NCI-H1105 treated with DMSO at 0.1 percent for 48 hours (cell line): ENCODE measurements around the gene ABCD1.

Experiments
- DNase-seq: peaks from one replicate; lab custom pipeline; 2025; lab: John Stamatoyannopoulos, UW

Gene ABCD1

DNA sequence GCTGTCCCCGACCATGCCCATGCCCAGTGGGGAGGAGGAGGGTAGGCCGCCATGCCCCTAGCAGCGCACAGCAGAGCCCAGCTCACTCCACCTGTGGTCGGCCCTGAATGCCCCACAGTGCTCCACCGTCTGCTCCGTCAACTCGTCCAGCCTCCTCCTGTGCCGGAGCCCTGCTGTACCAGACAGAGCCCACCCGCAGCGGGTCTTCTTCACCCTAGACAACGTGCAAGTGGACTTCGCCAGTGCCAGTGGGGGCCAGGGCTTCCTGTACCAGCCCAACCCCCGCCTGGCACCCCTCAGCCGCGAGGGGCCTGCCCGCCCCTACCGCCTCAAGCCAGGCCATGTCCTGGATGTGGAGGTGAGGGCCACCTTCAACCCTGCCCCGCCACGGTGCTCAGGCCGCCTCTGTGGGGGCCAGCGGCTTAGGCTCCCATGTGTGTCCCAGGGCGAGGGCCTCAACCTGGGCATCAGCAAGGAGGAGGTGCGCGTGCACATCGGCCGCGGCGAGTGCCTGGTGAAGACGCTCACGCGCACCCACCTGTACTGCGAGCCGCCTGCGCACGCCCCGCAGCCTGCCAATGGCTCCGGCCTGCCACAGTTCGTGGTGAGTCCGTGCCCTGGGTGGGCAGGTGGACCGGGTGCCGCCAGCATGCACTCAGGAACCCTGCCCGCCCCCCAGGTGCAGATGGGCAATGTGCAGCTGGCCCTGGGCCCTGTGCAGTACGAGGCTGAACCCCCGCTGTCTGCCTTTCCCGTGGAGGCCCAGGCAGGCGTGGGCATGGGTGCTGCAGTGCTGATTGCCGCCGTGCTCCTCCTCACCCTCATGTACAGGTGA lies 49.3 kb downstream of the ABCD1 start:
- DNase-seq: no peak

- DNase-seq: no peak
Measured at GRCh38 chrX:153774576-153775292, 50.1 kb downstream of the ABCD1 start.

GRCh38 chrX:153775293-153776119 lies 50.9 kb downstream of the ABCD1 start:
- no peak for DNase-seq

- DNase-seq: no peak
Measured at GRCh38 chrX:153776120-153776599, 51.5 kb downstream of the ABCD1 start.

GRCh38 chrX:153776611-153777045 lies 52.0 kb downstream of the ABCD1 start:
- DNase-seq: no peak

DNA sequence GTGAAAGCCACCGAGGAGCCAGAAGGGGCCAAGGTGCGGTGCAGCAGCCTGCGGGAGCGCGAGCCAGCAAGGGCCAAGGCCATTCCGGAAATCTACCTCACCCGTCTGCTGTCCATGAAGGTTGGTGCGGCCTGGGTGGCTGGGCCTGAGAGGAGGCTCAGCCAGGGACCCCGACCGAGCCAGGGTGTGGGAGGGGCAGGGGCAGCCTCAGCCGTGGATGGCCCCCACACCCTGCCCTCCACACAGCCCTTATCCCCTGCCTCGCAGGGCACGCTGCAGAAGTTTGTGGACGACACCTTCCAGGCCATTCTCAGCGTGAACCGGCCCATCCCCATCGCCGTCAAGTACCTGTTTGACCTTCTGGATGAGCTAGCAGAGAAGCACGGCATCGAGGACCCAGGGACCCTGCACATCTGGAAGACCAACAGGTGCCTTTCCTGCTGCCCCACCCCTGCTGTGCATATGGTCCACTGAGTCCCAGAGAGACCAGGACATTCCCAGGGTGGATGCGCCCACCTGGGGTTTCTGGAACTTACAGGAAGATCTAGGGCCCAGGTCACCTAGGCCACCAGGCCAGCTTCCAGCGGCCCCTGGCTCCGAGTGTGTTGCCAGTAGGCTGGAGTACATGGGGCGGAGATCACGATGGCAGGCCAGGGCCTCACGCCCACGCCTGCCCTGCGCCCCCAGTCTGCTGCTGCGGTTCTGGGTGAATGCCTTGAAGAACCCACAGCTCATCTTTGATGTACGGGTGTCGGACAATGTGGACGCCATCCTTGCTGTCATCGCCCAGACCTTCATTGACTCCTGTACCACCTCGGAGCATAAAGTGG lies 52.8 kb downstream of the ABCD1 start:
- no peak for DNase-seq

DNA sequence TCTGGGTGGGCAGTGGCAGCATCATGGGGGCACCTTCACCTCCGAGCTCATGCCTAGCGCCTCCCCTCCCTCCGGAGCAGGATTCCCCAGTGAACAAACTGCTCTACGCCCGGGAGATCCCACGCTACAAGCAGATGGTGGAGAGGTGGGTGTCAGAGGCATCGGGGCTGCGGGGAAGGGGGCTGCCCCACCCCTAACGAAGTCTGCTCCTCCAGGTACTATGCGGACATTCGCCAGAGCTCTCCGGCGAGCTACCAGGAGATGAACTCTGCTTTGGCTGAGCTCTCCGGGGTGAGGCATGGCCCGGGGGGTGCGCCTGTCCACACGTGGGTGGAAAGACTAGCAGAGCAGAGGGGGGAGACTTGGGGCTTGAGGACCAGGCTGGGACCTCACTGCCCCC lies 53.5 kb downstream of the ABCD1 start:
- DNase-seq: no peak

DNA sequence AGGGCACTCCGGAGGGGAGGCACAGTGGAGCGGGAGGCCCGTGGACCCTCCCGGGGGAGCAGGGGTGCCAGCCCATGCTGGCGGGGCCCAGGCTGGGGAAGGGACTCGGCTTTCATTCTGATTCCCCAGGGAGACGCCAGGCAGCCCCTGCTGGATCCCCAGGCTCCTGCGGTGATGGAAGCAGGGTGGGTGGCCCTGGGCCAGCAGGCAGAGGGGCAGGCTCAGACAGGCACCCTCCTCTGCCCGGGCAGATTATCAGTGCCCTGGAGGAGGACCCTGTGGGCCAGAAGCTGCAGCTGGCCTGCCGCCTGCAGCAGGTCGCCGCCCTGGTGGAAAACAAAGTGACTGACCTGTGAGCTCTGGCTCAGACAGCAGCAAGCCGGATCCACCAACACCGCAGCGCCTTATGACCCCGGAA lies 54.0 kb downstream of the ABCD1 start:
- DNase-seq: no peak

- no peak for DNase-seq
Measured at GRCh38 chrX:153779891-153780677, 55.4 kb downstream of the ABCD1 start.

GRCh38 chrX:153780678-153781427 lies 56.2 kb downstream of the ABCD1 start, which contains the start of gene SRPK3:
SRPK3 (plus strand) TSS chrX:153781041; CDS start chrX:153781087, 46 bp downstream.
- no peak for DNase-seq

DNA sequence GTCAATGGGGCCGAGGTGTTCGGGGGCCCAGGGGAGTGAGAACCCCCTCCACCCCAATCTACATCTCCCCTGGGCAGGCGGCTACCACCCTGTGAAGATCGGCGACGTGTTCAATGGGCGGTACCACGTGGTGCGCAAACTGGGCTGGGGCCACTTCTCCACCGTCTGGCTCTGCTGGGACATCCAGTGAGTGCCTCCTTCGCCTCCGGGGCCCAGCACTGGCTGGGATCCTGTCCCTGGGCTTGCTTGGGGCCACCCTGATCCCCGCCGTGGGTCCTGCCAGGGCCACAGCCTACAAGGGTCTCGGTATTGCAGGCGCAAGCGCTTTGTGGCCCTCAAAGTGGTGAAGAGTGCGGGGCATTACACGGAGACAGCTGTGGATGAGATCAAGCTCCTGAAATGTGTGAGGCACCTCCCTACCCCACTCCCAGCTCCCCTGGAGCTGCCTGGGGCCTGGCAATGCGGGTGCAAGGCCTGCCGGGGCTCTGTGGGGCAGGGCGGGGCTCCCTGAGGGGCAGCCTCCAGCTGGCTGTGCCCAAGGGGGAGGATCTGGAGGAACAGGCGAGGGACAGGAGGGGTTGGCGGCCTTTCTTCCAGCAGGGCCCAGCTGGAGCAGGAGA lies 56.9 kb downstream of the ABCD1 start:
- DNase-seq: no peak

- peak; percentile 98 for DNase-seq
Measured at GRCh38 chrX:153782313-153782712, 57.7 kb downstream of the ABCD1 start.

- DNase-seq: no peak
Measured at GRCh38 chrX:153782871-153783270, 58.2 kb downstream of the ABCD1 start.

DNA sequence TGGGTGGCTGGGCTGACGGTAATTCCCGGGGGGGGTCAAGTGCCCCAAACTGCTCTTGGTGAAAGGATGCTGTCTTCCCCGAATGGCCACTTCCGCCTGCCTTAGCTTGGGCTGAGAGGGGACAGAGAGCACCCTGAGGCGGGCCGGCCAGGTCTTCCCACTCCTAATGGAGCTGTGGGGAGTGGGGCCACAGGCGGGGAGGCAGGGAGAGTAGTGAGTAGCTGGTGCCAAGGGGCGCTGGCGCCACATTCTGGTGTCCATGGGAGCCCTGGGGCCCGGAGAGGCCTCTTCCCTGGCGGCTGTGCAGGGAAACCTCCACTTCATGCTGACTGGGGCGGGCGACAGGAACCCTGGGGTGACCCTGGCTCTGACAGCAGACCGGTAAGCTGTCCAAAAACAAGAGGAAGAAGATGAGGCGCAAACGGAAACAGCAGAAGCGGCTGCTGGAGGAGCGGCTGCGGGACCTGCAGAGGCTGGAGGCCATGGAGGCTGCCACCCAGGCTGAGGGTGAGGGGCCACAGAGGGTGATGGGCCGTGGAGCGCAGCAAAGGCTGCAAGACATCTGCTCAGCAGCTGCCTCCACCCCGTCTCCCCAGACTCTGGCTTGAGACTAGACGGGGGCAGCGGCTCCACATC lies 58.8 kb downstream of the ABCD1 start:
- no peak for DNase-seq

DNA sequence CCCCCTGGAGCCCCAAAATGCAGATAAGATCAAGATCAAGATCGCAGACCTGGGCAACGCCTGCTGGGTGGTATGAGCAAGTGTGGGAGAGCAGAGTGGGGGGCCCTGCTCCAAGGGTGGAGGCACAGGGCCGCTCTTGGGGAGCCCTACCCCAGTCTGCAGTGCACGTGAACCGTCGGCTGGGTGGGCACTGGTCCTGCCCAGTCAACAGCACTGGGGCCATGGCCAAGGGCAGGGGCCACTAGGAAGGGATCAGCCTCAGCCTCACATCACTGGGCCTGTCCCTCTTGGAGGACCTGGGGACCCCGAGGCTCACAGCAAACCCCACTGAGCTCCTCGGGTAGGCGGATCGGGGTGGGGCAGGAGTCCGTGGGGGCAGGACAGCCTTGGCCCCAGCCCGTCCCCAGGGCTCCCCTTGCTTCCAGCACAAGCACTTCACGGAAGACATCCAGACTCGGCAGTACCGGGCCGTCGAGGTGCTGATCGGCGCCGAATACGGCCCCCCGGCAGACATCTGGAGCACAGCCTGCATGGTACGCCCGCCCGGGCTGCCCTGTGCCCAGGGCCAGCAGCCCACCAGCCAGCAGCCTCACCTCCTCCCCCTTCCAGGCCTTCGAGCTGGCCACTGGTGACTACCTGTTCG lies 59.8 kb downstream of the ABCD1 start:
- no peak for DNase-seq

GRCh38 chrX:153786669-153787068 lies 62.0 kb downstream of the ABCD1 start:
- DNase-seq: no peak

GRCh38 chrX:153789654-153790053 lies 65.0 kb downstream of the ABCD1 start:
- DNase-seq: no peak
